Stimulated activated CD8-positive, alpha-beta memory T cell treated with anti-CD3 and anti-CD28 coated beads, Interleukin-4, amount 100 ng/mL, for 4 hours (primary cell): ENCODE measurements around the gene POLE.

Source experiments
- DNase-seq, 2 donors: peaks; one replicate each; pipeline ENCODE4 v3.0.0-alpha.2; 2020; ENCODE audit warnings: low read depth in 2 of 2, low spot score in 1 of 2

The POLE gene

DNA sequence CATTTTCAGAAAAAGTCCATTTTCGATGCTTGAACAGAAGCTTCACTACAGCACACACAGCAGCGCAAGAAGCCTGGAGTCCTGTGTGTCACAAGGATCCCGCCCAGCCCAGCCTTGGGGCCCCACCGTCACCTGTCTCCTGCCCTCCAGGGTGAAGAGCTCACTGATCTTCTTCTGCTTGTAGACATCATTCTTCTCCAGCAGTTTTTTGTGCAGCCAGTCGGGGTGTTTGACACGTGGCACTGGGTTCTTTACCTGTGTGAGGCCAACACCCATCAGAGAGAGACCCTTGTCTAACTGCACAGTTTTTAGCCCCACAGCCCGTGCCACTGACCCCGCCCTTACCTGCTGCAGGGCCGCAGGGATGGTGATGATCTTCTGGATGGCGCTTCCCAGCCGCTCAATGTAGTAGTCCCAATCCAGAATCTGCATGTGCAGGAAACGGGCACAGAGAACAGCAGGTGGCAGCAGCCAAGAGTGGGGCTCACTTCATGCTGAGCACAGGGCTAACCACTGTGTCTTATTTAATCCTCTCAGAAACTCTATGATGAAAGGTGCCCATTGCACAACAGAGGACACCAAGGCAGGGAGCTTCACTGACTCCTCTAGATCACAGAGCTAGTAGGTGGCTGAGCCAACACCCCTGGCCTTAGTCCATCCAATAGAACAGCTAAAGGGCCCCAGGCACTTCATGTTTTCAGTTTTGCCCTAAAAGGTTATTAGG is 30.0 kb downstream of the POLE start:
- DNase-seq = no peak

- no peak for DNase-seq
Observed at GRCh38 chr12:132653567-132654290, 33.4 kb downstream of the POLE start.

DNA sequence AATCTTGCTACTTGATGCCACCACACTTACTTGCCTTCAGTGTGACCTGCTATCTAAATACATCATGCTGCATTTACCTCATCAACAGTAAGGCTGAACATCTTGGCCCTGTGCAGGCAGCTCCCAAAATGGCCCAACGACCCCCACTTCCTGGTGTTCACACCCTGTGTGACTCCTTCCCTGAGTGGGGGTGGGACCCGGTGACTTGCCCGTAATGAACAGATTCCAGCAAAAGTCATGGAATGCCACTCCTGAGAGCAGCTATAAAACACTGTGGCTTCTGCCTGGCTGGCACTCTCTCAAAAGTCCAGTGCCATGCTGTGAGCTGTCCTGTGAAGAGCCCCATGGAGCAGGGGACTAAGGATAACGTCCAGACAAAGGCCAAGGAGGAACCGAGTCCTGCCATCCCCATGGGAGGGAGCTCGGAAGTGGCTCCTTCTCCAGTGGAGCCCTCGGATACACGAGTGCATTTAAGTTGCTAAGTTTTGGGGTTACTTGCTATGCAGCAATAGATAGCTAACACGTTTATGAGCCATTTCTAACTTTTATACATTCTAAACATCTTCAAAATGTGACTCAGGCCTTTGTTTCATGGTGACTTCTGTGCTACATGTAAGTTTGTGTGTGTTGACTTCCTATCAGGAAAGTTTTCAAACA is 35.6 kb downstream of the POLE start:
- no peak for DNase-seq

DNA sequence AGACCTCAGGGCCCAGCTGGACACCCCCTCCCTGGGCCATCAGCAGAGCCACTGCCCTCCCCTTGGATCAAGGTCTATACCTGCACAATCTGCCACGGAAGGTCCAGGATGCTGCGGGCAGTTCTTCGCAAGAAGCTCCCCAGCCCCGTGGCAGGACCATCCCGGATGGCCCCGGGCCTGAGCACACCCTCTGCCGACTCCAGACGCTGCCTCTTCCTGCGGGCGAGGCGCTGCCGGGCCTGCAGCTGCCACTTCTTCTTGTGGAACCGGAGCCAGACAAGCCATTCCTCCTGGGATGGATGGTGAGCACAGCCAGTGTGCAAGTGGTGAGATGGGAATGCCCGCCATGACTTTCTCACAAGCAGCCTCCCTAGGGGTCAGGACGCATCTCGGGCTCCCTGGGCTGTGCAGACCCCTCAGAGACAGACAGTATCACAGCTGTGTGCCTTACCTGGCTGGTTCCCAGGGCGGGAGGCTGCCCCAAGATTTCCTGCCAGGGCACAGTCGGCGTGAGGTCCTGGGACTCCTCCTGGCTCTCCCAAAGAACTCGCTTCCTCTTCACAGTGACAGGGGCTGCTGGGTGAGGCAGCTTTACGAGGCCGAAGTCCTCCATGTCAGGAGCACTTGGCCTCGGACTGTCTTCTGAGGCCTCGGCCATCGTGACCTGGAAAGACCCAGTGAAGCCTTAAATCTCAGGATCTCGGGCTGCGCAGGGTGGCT is 37.8 kb downstream of the POLE start:
- DNase-seq = no peak

- no peak for DNase-seq
Observed at GRCh38 chr12:132648616-132649225, 38.4 kb downstream of the POLE start.

DNA sequence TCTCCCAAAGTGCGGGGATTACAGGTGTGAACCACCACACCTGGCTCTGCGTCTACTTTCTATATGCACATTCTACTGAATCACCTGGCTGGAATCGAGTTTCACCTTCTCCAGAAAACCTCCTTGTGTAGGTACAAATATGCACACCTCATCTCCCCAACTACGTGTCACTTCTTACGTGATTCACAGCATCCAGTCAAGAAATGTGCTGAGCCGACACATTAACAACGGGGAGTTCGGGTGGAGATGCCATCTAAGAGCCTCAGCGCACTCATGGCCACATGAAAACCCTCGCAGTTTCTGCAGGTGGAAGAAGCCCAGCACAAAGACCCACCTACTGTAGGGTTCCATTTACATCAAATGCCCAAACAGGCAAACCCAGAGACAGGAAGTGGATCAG is 39.3 kb downstream of the POLE start:
- DNase-seq = no peak

DNA sequence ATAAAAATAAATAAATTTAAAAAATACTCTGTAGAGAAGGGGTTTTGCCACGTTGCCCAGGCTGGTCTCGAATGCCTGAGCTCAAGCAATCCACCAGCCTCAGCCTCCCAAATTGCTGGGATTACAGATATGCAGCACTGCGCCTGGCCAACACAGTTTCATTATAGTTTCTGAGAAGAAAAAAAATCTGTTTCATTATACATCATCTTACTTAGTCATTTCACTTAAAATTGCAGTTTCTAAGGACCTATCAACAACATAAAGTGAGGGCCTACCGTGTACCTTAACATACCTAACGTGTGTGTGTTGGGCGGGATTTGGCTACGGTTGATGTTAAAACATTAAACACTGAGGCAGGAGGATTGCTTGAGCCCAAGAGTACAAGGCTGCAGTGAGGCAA is 40.3 kb downstream of the POLE start:
- DNase-seq = no peak

DNA sequence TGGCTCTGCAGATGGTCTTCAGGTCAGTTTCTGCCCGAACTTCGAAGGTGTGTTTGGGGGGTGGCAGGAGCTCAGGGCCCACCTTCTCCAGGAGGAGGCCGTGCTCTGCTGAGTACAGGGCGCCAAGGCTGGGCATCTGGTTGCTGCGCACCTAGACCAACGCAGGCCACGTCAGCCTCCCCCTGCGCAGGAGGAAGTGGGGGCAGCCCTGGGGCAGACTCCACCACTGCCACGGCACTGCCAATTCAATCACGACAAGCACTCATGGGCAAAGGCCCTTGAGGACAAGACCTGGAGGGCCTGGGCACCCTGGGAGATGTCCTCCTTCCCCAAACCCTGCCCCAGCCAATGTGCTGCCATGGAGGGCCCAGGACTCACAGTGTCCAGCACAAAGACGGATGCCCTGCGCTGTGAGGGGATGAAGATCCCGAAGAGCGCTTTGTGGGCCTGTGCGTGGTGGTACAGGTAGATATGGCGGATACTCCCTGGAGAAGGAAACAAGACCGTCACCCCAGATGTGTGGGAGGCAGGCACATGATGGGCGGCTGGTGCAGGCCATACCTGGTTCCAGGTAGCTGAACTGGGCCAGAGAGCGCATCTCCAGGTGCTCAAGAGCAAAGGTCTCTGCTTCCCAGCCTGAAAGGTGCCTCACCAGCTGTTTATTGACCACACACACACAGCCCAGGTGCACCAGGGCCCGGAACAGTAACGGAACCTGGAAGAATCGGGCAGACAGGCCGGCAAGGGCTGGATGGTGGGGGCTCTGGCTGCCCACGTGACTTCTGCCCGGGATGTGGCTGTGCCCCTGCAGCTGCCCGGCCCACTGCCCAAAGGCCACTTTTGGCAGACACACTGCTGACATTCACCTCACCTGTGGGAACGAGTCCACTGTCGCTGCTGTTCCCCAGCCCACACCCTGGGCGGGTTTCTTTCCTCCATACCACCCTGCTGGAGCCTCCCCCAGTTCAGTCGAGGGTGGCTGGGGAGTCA is 44.0 kb downstream of the POLE start:
- DNase-seq = no peak

DNA sequence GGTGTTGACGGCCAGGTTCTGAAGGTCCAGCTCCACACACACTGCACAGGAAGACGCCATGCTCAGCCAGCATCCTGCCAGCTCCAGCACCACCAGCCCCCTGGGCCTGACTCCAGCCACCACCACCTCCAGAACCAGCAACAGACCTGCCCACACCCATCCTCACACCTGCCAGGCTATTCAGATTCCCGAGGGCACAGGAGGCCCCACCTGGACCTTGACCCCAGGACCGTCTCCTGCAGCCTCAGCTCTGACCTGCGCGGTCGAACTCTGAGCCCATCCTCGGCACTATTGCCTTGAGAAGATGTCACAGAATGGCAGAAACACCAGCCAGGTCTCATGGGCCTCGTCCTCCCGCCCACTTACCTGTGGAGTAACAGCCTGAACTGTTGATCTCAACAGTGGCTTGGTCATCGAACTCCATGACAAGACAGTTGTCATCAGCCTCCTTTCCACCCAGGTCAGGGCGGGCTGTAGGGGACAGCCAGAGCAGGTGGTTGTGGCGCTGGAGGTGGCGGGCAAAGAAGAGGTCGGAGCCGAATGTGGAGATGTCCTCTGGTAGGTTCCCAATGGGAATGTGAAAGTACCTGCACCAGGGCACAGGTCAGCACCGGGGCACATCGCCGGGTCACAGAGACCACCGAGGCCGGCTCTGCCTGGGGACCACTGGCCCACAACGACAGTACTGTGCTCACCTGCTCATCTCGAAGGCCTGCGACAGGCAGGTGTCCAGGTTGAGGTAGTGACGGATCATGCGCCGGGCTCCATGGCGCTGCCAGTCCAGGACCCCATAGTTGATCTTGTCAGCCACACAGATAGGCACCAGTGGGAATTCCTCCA is 45.1 kb downstream of the POLE start:
- no peak for DNase-seq

DNA sequence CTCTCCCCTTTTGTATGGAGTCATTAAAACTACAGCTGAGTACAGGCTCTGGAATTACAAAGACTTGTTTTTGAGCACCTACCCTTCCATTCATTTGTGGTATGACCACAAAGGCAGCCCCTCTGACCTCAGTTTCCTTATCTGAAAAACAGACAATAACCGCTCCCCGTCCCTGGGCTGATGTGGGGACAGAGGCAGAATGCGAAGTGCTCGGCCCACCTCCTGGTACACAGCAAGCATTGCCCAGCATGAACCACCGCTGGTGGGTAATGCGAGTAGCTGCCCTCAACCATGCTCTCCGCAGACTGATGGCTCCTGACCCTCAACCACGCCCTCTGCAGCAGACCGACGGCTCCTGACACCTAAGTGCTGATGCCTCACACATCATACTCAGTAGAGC is 46.2 kb downstream of the POLE start:
- DNase-seq = no peak

GRCh38 chr12:132639956-132640520 is 47.1 kb downstream of the POLE start:
- no peak for DNase-seq

DNA sequence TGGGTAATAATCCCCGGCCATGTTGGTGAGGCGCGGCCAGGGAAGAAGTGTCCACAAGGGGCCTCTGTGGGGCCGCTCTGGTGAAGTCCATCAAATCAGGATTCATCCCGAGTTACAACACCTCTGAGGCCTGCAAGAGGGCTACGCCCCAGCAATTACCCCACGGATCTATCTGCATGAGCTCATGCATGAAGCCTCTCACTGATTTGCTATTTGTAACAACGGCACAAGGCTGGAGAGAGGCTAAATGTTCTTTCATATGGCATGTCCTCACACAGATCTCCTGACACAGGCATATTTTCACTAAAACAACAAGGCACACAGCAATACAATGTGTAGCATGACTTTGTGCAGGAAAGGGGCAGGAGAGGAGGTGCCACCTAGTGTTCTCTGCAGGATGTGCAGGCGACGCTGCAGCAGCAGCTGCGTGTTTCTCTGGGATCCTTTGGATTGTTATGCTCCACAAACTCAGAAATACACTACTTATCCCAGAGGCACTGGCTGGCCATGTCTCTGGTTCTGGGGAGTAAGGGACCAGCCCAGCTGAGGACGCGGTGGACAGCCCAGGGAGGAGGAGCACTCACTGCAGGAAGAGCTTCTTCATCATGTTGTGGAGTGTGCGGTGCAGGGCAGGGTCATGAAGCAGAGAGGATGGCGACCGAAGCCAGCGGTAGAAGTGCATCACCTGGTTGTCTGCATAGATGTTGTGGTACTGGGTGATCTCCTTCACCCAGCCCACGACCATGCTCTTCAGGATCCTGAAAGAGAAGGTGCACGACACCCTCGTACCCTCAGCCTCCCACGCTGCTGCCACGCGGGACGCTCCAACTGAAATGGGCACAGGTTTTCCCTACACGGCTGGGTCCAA is 48.4 kb downstream of the POLE start:
- no peak for DNase-seq

- DNase-seq = no peak
Observed at GRCh38 chr12:132637811-132638210, 49.3 kb downstream of the POLE start.

- DNase-seq = no peak
Observed at GRCh38 chr12:132635076-132635955, 51.8 kb downstream of the POLE start.

GRCh38 chr12:132634411-132634990 is 52.6 kb downstream of the POLE start:
- DNase-seq = no peak

- DNase-seq = no peak
Observed at GRCh38 chr12:132633901-132634300, 53.2 kb downstream of the POLE start.
